ENCODE measurements around the gene CEP89. TPM values are rescaled to one million over a fixed set of nuclear protein-coding genes. Genes with fewer than 3 reads are reported as not detected.

The CEP89 gene
- total RNA-seq, 4 donors from 2014 or later: 12.6 to 28.5 (median 13.2) TPM

GRCh38 chr19:32864318-32865007 is 107.3 kb downstream of the CEP89 start:
- no peak overlapping the region for H3K27ac ChIP-seq
- no peaks in the 10 kb centered on the region for H3K4me1 ChIP-seq
- TF ChIP-seq EP300 (IDR thresholded peaks at IDR 0.05) (no peak), POLR2A (IDR thresholded peaks at IDR 0.05) (no peak), CTCF (IDR thresholded peaks at IDR 0.05) (no peak)
- H3K27me3 ChIP-seq: no peaks in the 10 kb centered on the region
- no peak overlapping the region for H3K4me3 ChIP-seq
- H3K9me3 ChIP-seq: no peaks in the 10 kb centered on the region
- 89 to 94% methylated on average over 29 to 34 of the region's 35 CpGs for WGBS, 2 donors
- no peak for DNase-seq (ENCODE audit: low spot score in 2 of 2)
- H3K36me3 ChIP-seq: peaks cover 0 to 34% (median 0%) of the 10 kb centered on the region in 3 donors

- no peak overlapping the region for H3K27ac ChIP-seq
- H3K4me3 ChIP-seq: no peak overlapping the region
- DNase-seq (ENCODE audit: low spot score in 2 of 2): no peak
- H3K9me3 ChIP-seq: no peaks in the 10 kb centered on the region
- H3K4me1 ChIP-seq: no peaks in the 10 kb centered on the region
- no peaks in the 10 kb centered on the region for H3K27me3 ChIP-seq
- peaks cover 0 to 34% (median 0%) of the 10 kb centered on the region in 3 donors for H3K36me3 ChIP-seq
- WGBS, 2 donors: 89 to 100% methylated on average over 8 to 13 of the region's 13 CpGs
- no peak for TF ChIP-seq CTCF (IDR thresholded peaks at IDR 0.05)
- no peak for TF ChIP-seq POLR2A (IDR thresholded peaks at IDR 0.05)
Observed at GRCh38 chr19:32863841-32864240, 107.9 kb downstream of the CEP89 start.

- WGBS, 2 donors: 91 to 92% methylated on average over 8 of the region's 8 CpGs
- H3K36me3 ChIP-seq: peaks cover 0 to 36% (median 0%) of the 10 kb centered on the region in 3 donors
- no peak overlapping the region for H3K4me3 ChIP-seq
- H3K4me1 ChIP-seq: no peaks in the 10 kb centered on the region
- no peak for DNase-seq (ENCODE audit: low spot score in 2 of 2)
- TF ChIP-seq EP300 (IDR thresholded peaks at IDR 0.05): no peak
- TF ChIP-seq CTCF (IDR thresholded peaks at IDR 0.05): no peak
- no peak for TF ChIP-seq POLR2A (IDR thresholded peaks at IDR 0.05)
- H3K9me3 ChIP-seq: no peaks in the 10 kb centered on the region
- H3K27me3 ChIP-seq: no peaks in the 10 kb centered on the region
- H3K27ac ChIP-seq: no peak overlapping the region
Observed at GRCh38 chr19:32863301-32863700, 108.5 kb downstream of the CEP89 start.

- H3K27ac ChIP-seq: no peak overlapping the region
- 95 to 97% methylated on average over 14 of the region's 14 CpGs for WGBS, 2 donors
- H3K36me3 ChIP-seq: peaks cover 0 to 41% (median 0%) of the 10 kb centered on the region in 3 donors
- no peak for DNase-seq (ENCODE audit: low spot score in 2 of 2)
- no peaks in the 10 kb centered on the region for H3K9me3 ChIP-seq
- no peak overlapping the region for H3K4me3 ChIP-seq
- TF ChIP-seq POLR2A (IDR thresholded peaks at IDR 0.05) (no peak), CTCF (IDR thresholded peaks at IDR 0.05) (no peak), EP300 (IDR thresholded peaks at IDR 0.05) (no peak)
- no peaks in the 10 kb centered on the region for H3K4me1 ChIP-seq
- H3K27me3 ChIP-seq: no peaks in the 10 kb centered on the region
Observed at GRCh38 chr19:32862741-32863140, 109.0 kb downstream of the CEP89 start.

GRCh38 chr19:32862173-32862572 is 109.6 kb downstream of the CEP89 start:
- H3K4me3 ChIP-seq: no peak overlapping the region
- no peaks in the 10 kb centered on the region for H3K27me3 ChIP-seq
- H3K9me3 ChIP-seq: no peaks in the 10 kb centered on the region
- no peak overlapping the region for H3K27ac ChIP-seq
- H3K4me1 ChIP-seq: no peaks in the 10 kb centered on the region
- H3K36me3 ChIP-seq: peaks cover 0 to 47% (median 0%) of the 10 kb centered on the region in 3 donors
- TF ChIP-seq EP300 (IDR thresholded peaks at IDR 0.05) (no peak), POLR2A (IDR thresholded peaks at IDR 0.05) (no peak), CTCF (IDR thresholded peaks at IDR 0.05) (no peak)
- 90 to 92% methylated on average over 19 of the region's 19 CpGs for WGBS, 2 donors
- no peak for DNase-seq (ENCODE audit: low spot score in 2 of 2)
